CD4-positive, alpha-beta T cell treated with Interleukin-21 for 1 hour (primary cell): ENCODE data around the gene OGDHL.
"Not testable (repeated sequence)": the region's sequence is repeated elsewhere in the genome, so short reads cannot be mapped to it uniquely, and the experiment has no call there.

Experiments
- DNase-seq: peaks from one replicate; pipeline ENCODE4 v3.0.0-alpha.2; 2020

OGDHL gene

GRCh38 chr10:49738616-49739360, 23.3 kb downstream of the OGDHL start:
- no peak for DNase-seq

- DNase-seq: no peak
Observed at GRCh38 chr10:49737474-49738201, 24.5 kb downstream of the OGDHL start.

GRCh38 chr10:49736564-49737113, 25.5 kb downstream of the OGDHL start:
- DNase-seq: no peak

- no peak for DNase-seq
Observed at GRCh38 chr10:49735848-49736563, 26.1 kb downstream of the OGDHL start.

GRCh38 chr10:49735161-49735560, 27.0 kb downstream of the OGDHL start:
- DNase-seq: no peak

GRCh38 chr10:49734676-49735075, 27.4 kb downstream of the OGDHL start:
- no peak for DNase-seq

GRCh38 chr10:49733866-49734265, 28.3 kb downstream of the OGDHL start:
- no peak for DNase-seq

GRCh38 chr10:49726593-49726992, 35.5 kb downstream of the OGDHL start:
- DNase-seq: no peak

GRCh38 chr10:49715157-49715556, 47.0 kb downstream of the OGDHL start:
- not testable (repeated sequence) for DNase-seq

GRCh38 chr10:49713266-49713665, 48.9 kb downstream of the OGDHL start:
- DNase-seq: no peak

- no peak for DNase-seq
Observed at GRCh38 chr10:49711481-49711880, 50.6 kb downstream of the OGDHL start.

- no peak for DNase-seq
Observed at GRCh38 chr10:49710966-49711365, 51.2 kb downstream of the OGDHL start.

GRCh38 chr10:49709934-49710333, 52.2 kb downstream of the OGDHL start:
- no peak for DNase-seq

- no peak for DNase-seq
Observed at GRCh38 chr10:49707585-49707984, 54.5 kb downstream of the OGDHL start.

- no peak for DNase-seq
Observed at GRCh38 chr10:49700997-49701396, 61.1 kb downstream of the OGDHL start.

- DNase-seq: no peak
Observed at GRCh38 chr10:49700211-49700610, 61.9 kb downstream of the OGDHL start.

GRCh38 chr10:49698679-49699078, 63.4 kb downstream of the OGDHL start:
- no peak for DNase-seq

GRCh38 chr10:49696311-49696710, 65.8 kb downstream of the OGDHL start:
- DNase-seq: no peak

GRCh38 chr10:49694466-49694865, 67.7 kb downstream of the OGDHL start:
- no peak for DNase-seq

- no peak for DNase-seq
Observed at GRCh38 chr10:49691588-49691987, 70.5 kb downstream of the OGDHL start.

GRCh38 chr10:49690698-49691356, 71.3 kb downstream of the OGDHL start:
- DNase-seq: no peak

GRCh38 chr10:49689882-49690510, 72.1 kb downstream of the OGDHL start:
- no peak for DNase-seq
